Stimulated activated CD4-positive, alpha-beta T cell treated with anti-CD3 and anti-CD28 coated beads, Interleukin-2, amount 100 ng/mL, for 4 hours (primary cell): ENCODE data around the gene FBN2.
"Not testable (repeated sequence)": the region's sequence is repeated elsewhere in the genome, so short reads cannot be mapped to it uniquely, and the experiment has no call there.

Experiments used
- DNase-seq: peaks from one replicate; pipeline ENCODE4 v3.0.0-alpha.2; 2020; ENCODE audit warnings: low read depth

Gene FBN2

GRCh38 chr5:128534726-128535125 lies 3.3 kb downstream of the FBN2 start:
- no peak for DNase-seq

- DNase-seq, result no peak
These were observed 5.3 kb downstream of the FBN2 start for GRCh38 chr5:128532776-128533175.

- no peak for DNase-seq
These were observed 5.9 kb downstream of the FBN2 start for GRCh38 chr5:128532127-128532526.

- no peak for DNase-seq
These were observed 9.3 kb downstream of the FBN2 start for GRCh38 chr5:128528637-128529255.

GRCh38 chr5:128528126-128528525 lies 9.9 kb downstream of the FBN2 start:
- no peak for DNase-seq

- DNase-seq, result no peak
These were observed 11.0 kb downstream of the FBN2 start for GRCh38 chr5:128527077-128527476.

GRCh38 chr5:128522336-128522735 lies 15.7 kb downstream of the FBN2 start:
- DNase-seq, result no peak

- no peak for DNase-seq
These were observed 18.2 kb downstream of the FBN2 start for GRCh38 chr5:128519827-128520226.

GRCh38 chr5:128516978-128517377 lies 21.1 kb downstream of the FBN2 start:
- no peak for DNase-seq

GRCh38 chr5:128513806-128514205 lies 24.2 kb downstream of the FBN2 start:
- no peak for DNase-seq

GRCh38 chr5:128512894-128513293 lies 25.2 kb downstream of the FBN2 start:
- no peak for DNase-seq

GRCh38 chr5:128506643-128507042 lies 31.4 kb downstream of the FBN2 start:
- DNase-seq, result no peak

- DNase-seq, result not testable (repeated sequence)
These were observed 34.3 kb downstream of the FBN2 start for GRCh38 chr5:128503727-128504126.

GRCh38 chr5:128498844-128499455 lies 39.1 kb downstream of the FBN2 start:
- no peak for DNase-seq

GRCh38 chr5:128494516-128494915 lies 43.5 kb downstream of the FBN2 start:
- DNase-seq, result no peak

GRCh38 chr5:128493657-128494329 lies 44.3 kb downstream of the FBN2 start:
- no peak for DNase-seq

- no peak for DNase-seq
These were observed 46.8 kb downstream of the FBN2 start for GRCh38 chr5:128491291-128491690.

GRCh38 chr5:128490761-128491160 lies 47.3 kb downstream of the FBN2 start:
- no peak for DNase-seq

- DNase-seq, result no peak
These were observed 51.0 kb downstream of the FBN2 start for GRCh38 chr5:128487041-128487440.

- no peak for DNase-seq
These were observed 54.3 kb downstream of the FBN2 start for GRCh38 chr5:128483738-128484137.

- no peak for DNase-seq
These were observed 57.0 kb downstream of the FBN2 start for GRCh38 chr5:128480906-128481633.

GRCh38 chr5:128480158-128480557 lies 57.9 kb downstream of the FBN2 start:
- no peak for DNase-seq
